GM23338 (cell line): ENCODE measurements around the gene MAPK8IP2. TPM values are rescaled to one million over a fixed set of nuclear protein-coding genes. Genes with fewer than 3 reads are reported as not detected.

ENCODE experiments used
- ATAC-seq: fragments of 200-7000 bp; cut with Tn5 transposase; 3 replicates; pipeline ENCODE4 v1.9.1; 2020
- DNase-seq: peaks from one replicate; pipeline ENCODE4 v3.0.0-alpha.2; 2015; ENCODE audit warnings: low spot score
- H2AFZ ChIP-seq: fragments of 200-600 bp; sonication (generic); 2 replicates; pipeline ENCODE4 v1.8.0; 2016; ENCODE audit warnings: antibody characterized with exemption, mild to moderate bottlenecking, moderate library complexity
- H3F3A ChIP-seq: fragments of 200-600 bp; sonication (generic); replicated peaks from 2 replicates; pipeline ENCODE4 v1.8.0; 2017; ENCODE audit warnings: antibody characterized with exemption, mixed run types, low read depth
- H3K27ac ChIP-seq: fragments of 200-600 bp; sonication (generic); 2 replicates; pipeline ENCODE4 v1.6.1; 2016; ENCODE audit warnings: low read depth
- H3K27me3 ChIP-seq: fragments of 200-600 bp; sonication (generic); 2 replicates; pipeline ENCODE4 v1.8.0; 2016; ENCODE audit warnings: mild to moderate bottlenecking, mixed run types, moderate library complexity; ENCODE audit not compliant: insufficient read depth
- H3K36me3 ChIP-seq: fragments of 200-600 bp; sonication (generic); 2 replicates; pipeline ENCODE4 v1.8.0; 2016; ENCODE audit warnings: mild to moderate bottlenecking; ENCODE audit not compliant: insufficient read depth
- H3K4me1 ChIP-seq: fragments of 200-600 bp; sonication (generic); 2 replicates; pipeline ENCODE4 v1.8.0; 2016; ENCODE audit warnings: mild to moderate bottlenecking, moderate library complexity; ENCODE audit not compliant: insufficient read depth
- H3K4me2 ChIP-seq: fragments of 200-600 bp; sonication (generic); 2 replicates; pipeline ENCODE4 v1.7.1; 2017; ENCODE audit warnings: mixed run types
- H3K4me3 ChIP-seq: fragments of 200-600 bp; sonication (generic); 2 replicates; pipeline ENCODE4 v1.6.1; 2016; ENCODE audit warnings: mixed run types
- H3K79me2 ChIP-seq: fragments of 200-600 bp; sonication (generic); replicated peaks from 2 replicates; pipeline ENCODE4 v1.8.0; 2017; ENCODE audit warnings: mild to moderate bottlenecking; ENCODE audit not compliant: insufficient read depth
- H3K9me2 ChIP-seq: fragments of 200-600 bp; sonication (generic); 2 replicates; pipeline ENCODE4 v1.8.0; 2017; ENCODE audit not compliant: insufficient read depth
- H4K20me1 ChIP-seq: fragments of 200-600 bp; sonication (generic); replicated peaks from 2 replicates; pipeline ENCODE4 v1.8.0; 2017; ENCODE audit warnings: mild to moderate bottlenecking; ENCODE audit not compliant: insufficient read depth
- H3K27ac Mint-ChIP-seq: 2 replicates; pipeline ENCODE4 v1.8.0; 2020; ENCODE audit warnings: inconsistent platforms, mild to moderate bottlenecking, moderate library complexity, mixed read lengths
- H3K27me3 Mint-ChIP-seq: 3 replicates; pipeline ENCODE4 v1.8.0; 2022; ENCODE audit warnings: low read depth, mild to moderate bottlenecking, moderate library complexity, mixed read lengths, inconsistent platforms; ENCODE audit not compliant: insufficient read depth, poor library complexity
- H3K36me3 Mint-ChIP-seq: 3 replicates; pipeline ENCODE4 v1.8.0; 2021; ENCODE audit warnings: low read depth, mild to moderate bottlenecking, inconsistent platforms, moderate library complexity, mixed read lengths
- H3K4me1 Mint-ChIP-seq: 3 replicates; pipeline ENCODE4 v1.8.0; 2020; ENCODE audit warnings: mild to moderate bottlenecking, inconsistent platforms, mixed read lengths
- H3K4me3 Mint-ChIP-seq: 3 replicates; pipeline ENCODE4 v1.8.0; 2021; ENCODE audit warnings: moderate library complexity, mild to moderate bottlenecking, inconsistent platforms, mixed read lengths
- H3K9me3 Mint-ChIP-seq: 3 replicates; pipeline ENCODE4 v1.8.0; 2020; ENCODE audit warnings: moderate library complexity, mild to moderate bottlenecking, inconsistent platforms, mixed read lengths
- CREB1 ChIP-seq: fragments of 250-450 bp; sonication (Bioruptor Pico); IDR thresholded peaks from 2 replicates; pipeline ENCODE4 v1.5.0; 2020; ENCODE audit warnings: low read depth, mild to moderate bottlenecking, moderate library complexity
- NANOG ChIP-seq: IDR thresholded peaks from 2 replicates; pipeline ENCODE4 v1.6.1; 2016; ENCODE audit warnings: antibody characterized with exemption, borderline replicate concordance
- POLR2AphosphoS5 ChIP-seq: IDR thresholded peaks from 2 replicates; pipeline ENCODE4 v1.6.1; 2016; ENCODE audit warnings: antibody characterized with exemption, low read depth
- STAT1 ChIP-seq: IDR thresholded peaks from one replicate; pipeline ENCODE4 v1.6.1; 2016; ENCODE audit warnings: antibody characterized with exemption; ENCODE audit not compliant: unreplicated experiment
- ZNF114 ChIP-seq: fragments of 250-450 bp; sonication (Bioruptor Pico); IDR thresholded peaks from 2 replicates; pipeline ENCODE4 v1.5.0; 2020; ENCODE audit warnings: mild to moderate bottlenecking, moderate library complexity
- ZNF331 ChIP-seq: fragments of 250-450 bp; sonication (Bioruptor Pico); IDR thresholded peaks from 2 replicates; pipeline ENCODE4 v1.5.0; 2020; ENCODE audit warnings: low read depth, mild to moderate bottlenecking, moderate library complexity
- polyA plus RNA-seq: library from polyadenylated mRNA; unstranded; fragments of >200 nt; fragmentation: Nextera tagmentation; extraction: Ambion mirVana; gene quantifications from 2 replicates; pipeline ENCODE4 v1.2.1, GENCODE V29; 2016
- total RNA-seq: library from RNA; depleted of rRNA; stranded (reverse); fragments of >200 nt; shearing (Covaris generic); gene quantifications from 2 replicates; pipeline ENCODE4 v1.2.3, GENCODE V29; 2014
- TF ChIP-seq, protein P1 (sequence below), 2 experiments: fragments of 200-600 bp in 1 of 2; sonication (generic) in 1 of 2; conservative IDR thresholded peaks; 2 replicates each; pipeline versions ENCODE4 v1.5.1 to v1.6.1; 2016 to 2017; ENCODE audit warnings: antibody characterized with exemption in 2 of 2, low read depth in 2 of 2, mild to moderate bottlenecking in 2 of 2, moderate library complexity in 1 of 2
- TF ChIP-seq, protein P2 (sequence below): IDR thresholded peaks from one replicate; pipeline ENCODE4 v1.6.1; 2018; ENCODE audit warnings: antibody characterized with exemption; ENCODE audit not compliant: unreplicated experiment
- TF ChIP-seq, protein P3 (sequence below): IDR thresholded peaks from 2 replicates; pipeline ENCODE4 v1.6.1; 2016; ENCODE audit warnings: antibody characterized with exemption

The MAPK8IP2 gene
- total and polyA plus RNA-seq, 2 experiments from 2014 or later, result 0.15 to 3.5 TPM

DNA sequence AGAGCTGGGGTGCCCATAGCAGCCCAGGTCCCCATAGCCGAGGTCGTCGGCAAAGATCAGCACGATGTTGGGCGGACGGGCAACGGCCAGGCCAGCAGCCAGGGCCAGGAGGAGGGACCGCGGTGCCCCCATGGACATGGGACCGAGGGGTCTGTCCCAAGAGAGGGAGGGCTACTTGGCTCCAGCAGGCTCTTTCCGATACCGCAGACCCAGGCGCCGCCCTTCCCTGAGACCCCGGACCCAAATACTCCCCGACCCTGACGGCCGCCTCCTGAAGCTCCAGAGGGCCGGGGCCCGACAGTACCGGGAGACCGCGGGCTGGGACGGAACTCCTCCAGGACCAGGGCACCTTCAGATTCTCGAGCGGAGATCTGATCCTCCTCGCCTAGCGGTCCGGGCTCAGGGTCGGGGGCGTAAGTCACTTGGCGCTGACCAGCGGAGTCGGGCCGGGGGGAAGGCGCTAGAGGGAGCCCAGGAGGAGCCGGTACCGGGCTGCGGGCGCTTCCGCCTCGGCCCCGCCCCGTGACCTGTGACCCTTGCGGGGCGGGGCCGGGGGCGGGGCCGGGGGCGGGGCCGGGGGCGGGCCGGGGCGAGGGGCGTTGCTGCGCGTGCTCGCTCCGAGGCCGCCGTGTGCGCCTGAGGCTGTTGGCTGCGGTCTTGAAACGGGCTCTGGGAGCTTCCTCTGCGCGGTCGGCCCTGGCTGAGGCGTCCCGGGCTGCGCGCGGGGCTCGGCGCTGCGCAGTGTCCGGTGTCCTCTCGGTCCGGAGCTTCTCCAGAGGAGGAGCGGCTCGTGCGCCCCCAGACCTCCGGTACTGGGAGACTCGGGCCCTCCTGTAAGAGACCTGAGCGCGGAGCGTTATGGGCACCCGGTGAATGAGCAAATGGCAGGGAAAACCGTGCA is 27.3 kb downstream of the MAPK8IP2 start, which contains the start of gene ARSA:
TSS of gene ARSA (minus strand) at position 511 of the 901 bp plus-strand sequence. CDS start at position 138, 373 bp downstream.
- Mint-ChIP-seq H3K36me3 (no peaks in the 10 kb centered on the region), H3K9me3 (no peaks in the 10 kb centered on the region), H3K27ac (no peak within 1 kb of the TSS), H3K27me3 (peaks cover 8% of the 10 kb centered on the region), H3K4me3 (peak within 1 kb of the TSS; percentile 85), H3K4me1 (peaks cover 6% of the 10 kb centered on the region)
- H2AFZ ChIP-seq, result peak within 1 kb of the TSS; percentile 94
- H3K79me2 ChIP-seq, result no peaks in the 10 kb centered on the region
- peaks cover 6% of the 10 kb centered on the region; the same call in 1 of the 2 replicates for H3F3A ChIP-seq
- peak within 1 kb of the TSS; percentile 88 for H3K4me3 ChIP-seq
- peak within 1 kb of the TSS; percentile 96 for H3K4me2 ChIP-seq
- TF ChIP-seq POLR2AphosphoS5, result peak; percentile 68
- TF ChIP-seq CREB1 (CRISPR knock-in tag), result no peak
- no peak for TF ChIP-seq ZNF114 (CRISPR knock-in tag)
- no peak for TF ChIP-seq ZNF331 (CRISPR knock-in tag)
- TF ChIP-seq, protein P1, sequence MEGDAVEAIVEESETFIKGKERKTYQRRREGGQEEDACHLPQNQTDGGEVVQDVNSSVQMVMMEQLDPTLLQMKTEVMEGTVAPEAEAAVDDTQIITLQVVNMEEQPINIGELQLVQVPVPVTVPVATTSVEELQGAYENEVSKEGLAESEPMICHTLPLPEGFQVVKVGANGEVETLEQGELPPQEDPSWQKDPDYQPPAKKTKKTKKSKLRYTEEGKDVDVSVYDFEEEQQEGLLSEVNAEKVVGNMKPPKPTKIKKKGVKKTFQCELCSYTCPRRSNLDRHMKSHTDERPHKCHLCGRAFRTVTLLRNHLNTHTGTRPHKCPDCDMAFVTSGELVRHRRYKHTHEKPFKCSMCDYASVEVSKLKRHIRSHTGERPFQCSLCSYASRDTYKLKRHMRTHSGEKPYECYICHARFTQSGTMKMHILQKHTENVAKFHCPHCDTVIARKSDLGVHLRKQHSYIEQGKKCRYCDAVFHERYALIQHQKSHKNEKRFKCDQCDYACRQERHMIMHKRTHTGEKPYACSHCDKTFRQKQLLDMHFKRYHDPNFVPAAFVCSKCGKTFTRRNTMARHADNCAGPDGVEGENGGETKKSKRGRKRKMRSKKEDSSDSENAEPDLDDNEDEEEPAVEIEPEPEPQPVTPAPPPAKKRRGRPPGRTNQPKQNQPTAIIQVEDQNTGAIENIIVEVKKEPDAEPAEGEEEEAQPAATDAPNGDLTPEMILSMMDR (conservative IDR thresholded peaks at IDR 0.05; ENCODE audit: low read depth in 2 of 2), result peak; percentile 30 to 58; a peak in 3 of 4 replicates
- TF ChIP-seq, protein P2, sequence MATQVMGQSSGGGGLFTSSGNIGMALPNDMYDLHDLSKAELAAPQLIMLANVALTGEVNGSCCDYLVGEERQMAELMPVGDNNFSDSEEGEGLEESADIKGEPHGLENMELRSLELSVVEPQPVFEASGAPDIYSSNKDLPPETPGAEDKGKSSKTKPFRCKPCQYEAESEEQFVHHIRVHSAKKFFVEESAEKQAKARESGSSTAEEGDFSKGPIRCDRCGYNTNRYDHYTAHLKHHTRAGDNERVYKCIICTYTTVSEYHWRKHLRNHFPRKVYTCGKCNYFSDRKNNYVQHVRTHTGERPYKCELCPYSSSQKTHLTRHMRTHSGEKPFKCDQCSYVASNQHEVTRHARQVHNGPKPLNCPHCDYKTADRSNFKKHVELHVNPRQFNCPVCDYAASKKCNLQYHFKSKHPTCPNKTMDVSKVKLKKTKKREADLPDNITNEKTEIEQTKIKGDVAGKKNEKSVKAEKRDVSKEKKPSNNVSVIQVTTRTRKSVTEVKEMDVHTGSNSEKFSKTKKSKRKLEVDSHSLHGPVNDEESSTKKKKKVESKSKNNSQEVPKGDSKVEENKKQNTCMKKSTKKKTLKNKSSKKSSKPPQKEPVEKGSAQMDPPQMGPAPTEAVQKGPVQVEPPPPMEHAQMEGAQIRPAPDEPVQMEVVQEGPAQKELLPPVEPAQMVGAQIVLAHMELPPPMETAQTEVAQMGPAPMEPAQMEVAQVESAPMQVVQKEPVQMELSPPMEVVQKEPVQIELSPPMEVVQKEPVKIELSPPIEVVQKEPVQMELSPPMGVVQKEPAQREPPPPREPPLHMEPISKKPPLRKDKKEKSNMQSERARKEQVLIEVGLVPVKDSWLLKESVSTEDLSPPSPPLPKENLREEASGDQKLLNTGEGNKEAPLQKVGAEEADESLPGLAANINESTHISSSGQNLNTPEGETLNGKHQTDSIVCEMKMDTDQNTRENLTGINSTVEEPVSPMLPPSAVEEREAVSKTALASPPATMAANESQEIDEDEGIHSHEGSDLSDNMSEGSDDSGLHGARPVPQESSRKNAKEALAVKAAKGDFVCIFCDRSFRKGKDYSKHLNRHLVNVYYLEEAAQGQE, result peak; percentile 11
- no peak for TF ChIP-seq STAT1
- DNase-seq (peak; percentile 88), ATAC-seq (peak; percentile 79)
- H3K9me2 ChIP-seq, result no peaks in the 10 kb centered on the region
- H4K20me1 ChIP-seq, result no peaks in the 10 kb centered on the region; the same call in 1 of the 2 replicates
- H3K27me3 ChIP-seq, result peaks cover 12% of the 10 kb centered on the region
- H3K36me3 ChIP-seq, result no peaks in the 10 kb centered on the region
- peaks cover 5% of the 10 kb centered on the region; the same call in 1 of the 2 replicates for H3K4me1 ChIP-seq
- no peak within 1 kb of the TSS for H3K27ac ChIP-seq

DNA sequence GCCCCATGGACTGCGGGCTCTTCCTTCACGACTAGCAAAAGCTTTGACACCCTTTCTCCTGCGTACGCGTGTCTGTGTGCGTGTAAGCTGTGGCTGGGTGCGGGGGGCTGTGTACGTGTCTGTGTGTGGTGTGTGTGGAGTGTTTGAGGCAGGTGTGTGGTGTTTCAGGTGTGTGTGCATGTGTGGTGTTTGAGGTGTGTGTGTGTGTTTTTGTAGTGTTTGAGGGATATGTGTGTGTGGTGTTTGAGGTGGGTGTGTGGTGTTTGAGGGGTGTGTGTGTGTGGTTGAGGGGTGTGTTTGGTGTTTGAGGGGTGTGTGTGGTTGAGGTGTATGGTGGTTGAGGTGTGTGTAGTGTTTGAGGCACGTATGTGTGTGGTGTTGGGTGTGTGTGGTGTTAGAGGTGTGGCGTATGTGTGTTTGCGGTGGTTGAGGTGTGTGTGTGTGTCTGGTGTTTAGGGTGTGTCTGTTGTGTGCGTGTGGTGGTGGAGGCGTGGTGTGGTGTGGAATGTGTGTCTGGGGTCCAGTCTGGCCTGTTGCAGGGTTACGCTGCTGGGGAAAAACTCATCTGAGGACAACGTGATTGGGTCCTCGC is 28.0 kb downstream of the MAPK8IP2 start:
- peak overlapping the region; percentile 91 for H2AFZ ChIP-seq
- ATAC-seq, result no peak
- no peaks in the 10 kb centered on the region for H3K9me2 ChIP-seq
- H3K36me3 ChIP-seq, result no peaks in the 10 kb centered on the region
- H3K36me3 Mint-ChIP-seq, result no peaks in the 10 kb centered on the region
- peaks cover 12% of the 10 kb centered on the region for H3K27me3 ChIP-seq
- peaks cover 8% of the 10 kb centered on the region for H3K27me3 Mint-ChIP-seq
- H3K9me3 Mint-ChIP-seq, result no peaks in the 10 kb centered on the region
- DNase-seq, result no peak
- peak overlapping the region; percentile 96 for H3K4me2 ChIP-seq
- H3K4me1 Mint-ChIP-seq, result peaks cover 6% of the 10 kb centered on the region
- H3K4me3 Mint-ChIP-seq, result peak overlapping the region; percentile 85
- H3K79me2 ChIP-seq, result no peaks in the 10 kb centered on the region
- H3F3A ChIP-seq, result peaks cover 6% of the 10 kb centered on the region; the same call in 1 of the 2 replicates
- peak overlapping the region; percentile 88 for H3K4me3 ChIP-seq
- peaks cover 5% of the 10 kb centered on the region; the same call in 1 of the 2 replicates for H3K4me1 ChIP-seq
- H3K27ac Mint-ChIP-seq, result no peak overlapping the region
- H3K27ac ChIP-seq, result no peak overlapping the region
- H4K20me1 ChIP-seq, result no peaks in the 10 kb centered on the region; the same call in 1 of the 2 replicates
- TF ChIP-seq, protein P3, sequence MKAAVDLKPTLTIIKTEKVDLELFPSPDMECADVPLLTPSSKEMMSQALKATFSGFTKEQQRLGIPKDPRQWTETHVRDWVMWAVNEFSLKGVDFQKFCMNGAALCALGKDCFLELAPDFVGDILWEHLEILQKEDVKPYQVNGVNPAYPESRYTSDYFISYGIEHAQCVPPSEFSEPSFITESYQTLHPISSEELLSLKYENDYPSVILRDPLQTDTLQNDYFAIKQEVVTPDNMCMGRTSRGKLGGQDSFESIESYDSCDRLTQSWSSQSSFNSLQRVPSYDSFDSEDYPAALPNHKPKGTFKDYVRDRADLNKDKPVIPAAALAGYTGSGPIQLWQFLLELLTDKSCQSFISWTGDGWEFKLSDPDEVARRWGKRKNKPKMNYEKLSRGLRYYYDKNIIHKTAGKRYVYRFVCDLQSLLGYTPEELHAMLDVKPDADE, result no peak
- TF ChIP-seq ZNF114 (CRISPR knock-in tag), result no peak
- TF ChIP-seq, protein P2, result no peak
- no peak for TF ChIP-seq STAT1
- TF ChIP-seq CREB1 (CRISPR knock-in tag), result no peak
- TF ChIP-seq NANOG, result no peak
